ENCODE results near the gene C20orf204.

DNA sequence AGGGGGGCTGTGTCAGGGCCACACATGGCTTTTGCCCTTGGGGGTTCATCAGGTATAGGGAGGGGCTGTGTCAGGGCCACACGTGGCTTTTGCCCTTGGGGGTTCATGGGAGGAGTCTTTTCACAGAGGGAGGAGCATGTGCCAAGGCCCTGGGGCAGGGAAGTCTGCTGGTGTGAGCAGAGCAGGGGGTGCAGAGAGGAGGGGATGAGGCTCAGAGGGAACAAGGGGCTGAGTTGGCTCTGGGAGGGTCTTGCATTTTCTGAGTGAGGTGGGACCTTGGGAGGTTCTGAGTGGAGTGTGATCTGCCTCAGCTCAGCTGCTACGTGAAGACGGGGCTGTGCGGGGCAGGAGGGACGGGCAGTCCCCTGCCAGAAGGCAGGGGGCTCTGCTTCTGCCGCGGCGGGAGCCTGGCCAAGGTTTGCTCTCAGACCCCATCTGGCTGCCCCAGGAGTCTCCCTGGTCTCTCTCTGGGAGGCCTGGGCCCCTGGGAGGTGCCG, 19.5 kb downstream of the C20orf204 start:
- TF ChIP-seq, protein P1, sequence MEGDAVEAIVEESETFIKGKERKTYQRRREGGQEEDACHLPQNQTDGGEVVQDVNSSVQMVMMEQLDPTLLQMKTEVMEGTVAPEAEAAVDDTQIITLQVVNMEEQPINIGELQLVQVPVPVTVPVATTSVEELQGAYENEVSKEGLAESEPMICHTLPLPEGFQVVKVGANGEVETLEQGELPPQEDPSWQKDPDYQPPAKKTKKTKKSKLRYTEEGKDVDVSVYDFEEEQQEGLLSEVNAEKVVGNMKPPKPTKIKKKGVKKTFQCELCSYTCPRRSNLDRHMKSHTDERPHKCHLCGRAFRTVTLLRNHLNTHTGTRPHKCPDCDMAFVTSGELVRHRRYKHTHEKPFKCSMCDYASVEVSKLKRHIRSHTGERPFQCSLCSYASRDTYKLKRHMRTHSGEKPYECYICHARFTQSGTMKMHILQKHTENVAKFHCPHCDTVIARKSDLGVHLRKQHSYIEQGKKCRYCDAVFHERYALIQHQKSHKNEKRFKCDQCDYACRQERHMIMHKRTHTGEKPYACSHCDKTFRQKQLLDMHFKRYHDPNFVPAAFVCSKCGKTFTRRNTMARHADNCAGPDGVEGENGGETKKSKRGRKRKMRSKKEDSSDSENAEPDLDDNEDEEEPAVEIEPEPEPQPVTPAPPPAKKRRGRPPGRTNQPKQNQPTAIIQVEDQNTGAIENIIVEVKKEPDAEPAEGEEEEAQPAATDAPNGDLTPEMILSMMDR (conservative IDR thresholded peaks at IDR 0.05 in 1 of 2, IDR thresholded peaks at IDR 0.05 in 1 of 2; ENCODE audit: extremely low read depth in 1 of 2, insufficient read depth in 1 of 2, low read depth in 1 of 2, low read length in 2 of 2) = no peak
- TF ChIP-seq EZH2 (IDR thresholded peaks at IDR 0.05; ENCODE audit: borderline replicate concordance, low read length) = no peak
